ENCODE data around the gene MAX.
A peak's percentile ranks its signal among the peaks of the same experiment; 100 is the strongest.

MAX gene

DNA sequence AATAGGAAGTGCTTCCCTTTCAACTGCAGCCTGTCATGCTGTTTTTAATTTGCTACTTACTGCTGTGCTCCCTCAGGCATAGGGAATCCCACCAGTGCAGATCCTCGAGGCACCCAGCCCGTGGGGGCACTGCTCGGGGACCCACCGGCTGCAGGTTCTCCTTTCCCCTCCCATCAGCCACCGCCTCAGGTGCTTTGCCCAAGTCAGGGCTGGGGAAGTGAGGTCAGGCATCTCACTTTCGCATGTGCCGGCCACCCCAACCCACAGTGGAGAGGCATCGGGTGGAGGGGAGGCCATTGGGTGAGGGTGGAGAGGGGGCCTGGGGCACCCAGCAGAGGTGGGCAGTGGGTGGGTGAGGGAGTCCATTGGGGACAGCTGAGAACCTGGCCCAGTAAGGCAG lies 41.9 kb upstream of the MAX start:
- H2BK15ac ChIP-seq (ENCODE audit: low read length), result no peak overlapping the region
- no peak overlapping the region for H3K4me3 ChIP-seq (ENCODE audit: low read length in 2 of 2)
- H2BK12ac ChIP-seq (ENCODE audit: low read length), result no peak overlapping the region
- no peak overlapping the region for H2BK120ac ChIP-seq (ENCODE audit: low read depth, low read length)
- peak overlapping the region; percentile 15 for H3K18ac ChIP-seq (ENCODE audit: low read length)
- H3K36me3 ChIP-seq (replicated peaks in 1 of 2; ENCODE audit: control insufficient read depth in 2 of 2, insufficient read depth in 2 of 2, low read length in 2 of 2), result no peaks in the 10 kb centered on the region
- no peaks in the 10 kb centered on the region for H3K9me3 ChIP-seq (replicated peaks in 1 of 2; ENCODE audit: control insufficient read depth in 2 of 2, insufficient read depth in 1 of 2, low read depth in 1 of 2, low read length in 2 of 2)
- no peak overlapping the region for H2AFZ ChIP-seq (ENCODE audit: low read length)
- peaks cover 0 to 14% (median 0%) of the 10 kb centered on the region in 3 experiments for H3K27me3 ChIP-seq (ENCODE audit: control insufficient read depth in 3 of 3, insufficient read depth in 3 of 3, low read depth in 1 of 3, low read length in 3 of 3)
- no peak overlapping the region for H2BK5ac ChIP-seq (ENCODE audit: low read length)
- H3K23ac ChIP-seq (ENCODE audit: low read depth, low read length, poor library complexity), result no peak overlapping the region
- no peaks in the 10 kb centered on the region for H3K79me1 ChIP-seq (ENCODE audit: low read depth, low read length)
- H4K91ac ChIP-seq (ENCODE audit: low read depth, low read length, poor library complexity), result no peak overlapping the region
- no peak for DNase-seq (ENCODE audit: low spot score)
- H3K27ac ChIP-seq (replicated peaks; ENCODE audit: low read length), result no peak overlapping the region
- peaks cover 0 to 2% of the 10 kb centered on the region in 2 donors for H3K4me1 ChIP-seq (ENCODE audit: control insufficient read depth in 2 of 2, insufficient read depth in 1 of 2, low read depth in 1 of 2, low read length in 2 of 2)
- H3K14ac ChIP-seq (ENCODE audit: low read length), result peak overlapping the region; percentile 86
- no CpG with 5 or more reads among the region's 8 CpGs for WGBS, 2 donors (ENCODE audit: extremely low coverage in 2 of 2, insufficient read length in 2 of 2, insufficient replicate concordance in 1 of 2)
- H3K4me2 ChIP-seq (ENCODE audit: insufficient read depth, low read length, poor library complexity, severe bottlenecking), result no peak overlapping the region
- no peak overlapping the region for H4K8ac ChIP-seq (ENCODE audit: low read depth, low read length)
- H2AK5ac ChIP-seq (ENCODE audit: low read depth, low read length), result peak overlapping the region; percentile 76
- H3K9ac ChIP-seq (ENCODE audit: low read depth, low read length, poor library complexity), result no peak overlapping the region
- H3K4ac ChIP-seq (ENCODE audit: low read length), result no peak overlapping the region

DNA sequence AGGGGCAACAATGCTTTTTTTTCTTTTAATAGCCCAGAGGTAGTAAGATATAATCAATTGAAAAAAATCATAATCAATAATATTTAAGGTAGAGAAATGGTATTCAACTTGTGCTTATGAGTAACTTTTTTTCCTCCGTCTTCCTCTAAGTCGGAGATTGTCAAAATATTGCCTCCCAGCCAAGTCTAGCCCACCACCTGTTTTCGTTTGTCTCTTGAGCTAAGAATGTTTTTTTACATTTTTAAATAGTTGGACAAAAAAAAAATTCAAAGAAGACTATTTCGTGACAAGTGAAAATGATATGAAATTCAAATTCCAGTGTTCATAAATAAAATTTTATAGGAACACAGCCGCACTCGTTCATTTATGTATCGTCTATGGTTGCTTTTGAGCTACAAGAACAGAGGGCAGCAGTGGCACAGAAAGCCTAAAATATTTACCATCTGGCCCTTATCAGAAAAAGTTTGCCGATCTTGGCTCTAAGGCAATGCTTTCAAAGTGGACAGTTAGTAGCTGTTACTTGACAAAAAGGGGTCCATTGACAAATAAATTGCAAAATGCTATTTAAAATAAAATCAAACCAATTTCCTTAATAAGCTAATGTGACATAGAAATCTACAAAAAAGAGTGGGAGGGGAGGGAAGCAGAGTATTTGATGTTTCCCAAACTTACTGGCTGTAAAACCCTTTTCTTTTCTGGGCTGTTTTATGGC lies 40.8 kb upstream of the MAX start:
- Histone ChIP-seq H3K18ac (ENCODE audit: low read length) (no peak overlapping the region), H2BK5ac (ENCODE audit: low read length) (no peak overlapping the region), H3K27me3 (ENCODE audit: control insufficient read depth in 3 of 3, insufficient read depth in 3 of 3, low read depth in 1 of 3, low read length in 3 of 3) (peaks cover 0 to 14% (median 0%) of the 10 kb centered on the region in 3 experiments), H3K4me2 (ENCODE audit: insufficient read depth, low read length, poor library complexity, severe bottlenecking) (no peak overlapping the region), H2BK120ac (ENCODE audit: low read depth, low read length) (no peak overlapping the region), H4K91ac (ENCODE audit: low read depth, low read length, poor library complexity) (no peak overlapping the region), H3K4me1 (ENCODE audit: control insufficient read depth in 2 of 2, insufficient read depth in 1 of 2, low read depth in 1 of 2, low read length in 2 of 2) (peaks cover 0 to 2% of the 10 kb centered on the region in 2 donors), H3K36me3 (replicated peaks in 1 of 2; ENCODE audit: control insufficient read depth in 2 of 2, insufficient read depth in 2 of 2, low read length in 2 of 2) (no peaks in the 10 kb centered on the region), H3K79me1 (ENCODE audit: low read depth, low read length) (no peaks in the 10 kb centered on the region), H2BK15ac (ENCODE audit: low read length) (no peak overlapping the region), H3K4me3 (ENCODE audit: low read length in 2 of 2) (no peak overlapping the region), H4K8ac (ENCODE audit: low read depth, low read length) (no peak overlapping the region), H3K27ac (replicated peaks; ENCODE audit: low read length) (no peak overlapping the region), H2AFZ (ENCODE audit: low read length) (no peak overlapping the region), H3K9ac (ENCODE audit: low read depth, low read length, poor library complexity) (no peak overlapping the region), H3K23ac (ENCODE audit: low read depth, low read length, poor library complexity) (no peak overlapping the region), H2BK12ac (ENCODE audit: low read length) (no peak overlapping the region), H3K9me3 (replicated peaks in 1 of 2; ENCODE audit: control insufficient read depth in 2 of 2, insufficient read depth in 1 of 2, low read depth in 1 of 2, low read length in 2 of 2) (no peaks in the 10 kb centered on the region), H3K14ac (ENCODE audit: low read length) (no peak overlapping the region), H2AK5ac (ENCODE audit: low read depth, low read length) (no peak overlapping the region), H3K4ac (ENCODE audit: low read length) (no peak overlapping the region)
- no peak for DNase-seq (ENCODE audit: low spot score)
- WGBS, 2 donors (ENCODE audit: extremely low coverage in 2 of 2, insufficient read length in 2 of 2, insufficient replicate concordance in 1 of 2), result no CpG with 5 or more reads among the region's 8 CpGs

DNA sequence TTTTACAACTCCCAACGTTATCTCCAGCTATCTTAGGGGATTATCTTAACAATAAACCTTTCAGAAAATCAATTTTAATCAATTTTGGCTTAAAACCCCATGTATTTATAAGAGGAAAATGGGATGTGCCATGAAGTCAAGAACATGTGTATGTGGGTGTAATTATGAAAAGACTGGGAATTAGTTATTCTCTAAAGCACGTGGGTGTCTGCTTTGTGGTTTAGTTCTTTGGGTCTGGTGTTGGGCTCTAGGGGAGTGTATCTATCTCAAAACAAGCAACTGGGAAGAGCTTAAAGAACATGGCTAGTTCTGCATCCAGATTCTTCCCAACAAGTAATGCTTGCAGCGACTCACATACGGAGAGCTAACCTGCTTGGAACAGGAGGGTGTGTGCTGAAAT lies 40.1 kb upstream of the MAX start:
- Histone ChIP-seq H2BK15ac (ENCODE audit: low read length) (no peak overlapping the region), H3K27me3 (ENCODE audit: control insufficient read depth in 3 of 3, insufficient read depth in 3 of 3, low read depth in 1 of 3, low read length in 3 of 3) (peaks cover 0 to 14% (median 0%) of the 10 kb centered on the region in 3 experiments), H3K4me2 (ENCODE audit: insufficient read depth, low read length, poor library complexity, severe bottlenecking) (no peak overlapping the region), H3K9ac (ENCODE audit: low read depth, low read length, poor library complexity) (no peak overlapping the region), H2BK120ac (ENCODE audit: low read depth, low read length) (no peak overlapping the region), H2AFZ (ENCODE audit: low read length) (no peak overlapping the region), H3K4me3 (ENCODE audit: low read length in 2 of 2) (no peak overlapping the region), H3K27ac (replicated peaks; ENCODE audit: low read length) (no peak overlapping the region), H3K9me3 (replicated peaks in 1 of 2; ENCODE audit: control insufficient read depth in 2 of 2, insufficient read depth in 1 of 2, low read depth in 1 of 2, low read length in 2 of 2) (no peaks in the 10 kb centered on the region), H3K23ac (ENCODE audit: low read depth, low read length, poor library complexity) (no peak overlapping the region), H3K36me3 (replicated peaks in 1 of 2; ENCODE audit: control insufficient read depth in 2 of 2, insufficient read depth in 2 of 2, low read length in 2 of 2) (no peaks in the 10 kb centered on the region), H3K4ac (ENCODE audit: low read length) (no peak overlapping the region), H3K14ac (ENCODE audit: low read length) (no peak overlapping the region), H3K79me1 (ENCODE audit: low read depth, low read length) (no peaks in the 10 kb centered on the region), H3K4me1 (ENCODE audit: control insufficient read depth in 2 of 2, insufficient read depth in 1 of 2, low read depth in 1 of 2, low read length in 2 of 2) (peaks cover 0 to 2% of the 10 kb centered on the region in 2 donors), H2AK5ac (ENCODE audit: low read depth, low read length) (no peak overlapping the region), H2BK5ac (ENCODE audit: low read length) (no peak overlapping the region), H3K18ac (ENCODE audit: low read length) (no peak overlapping the region), H4K91ac (ENCODE audit: low read depth, low read length, poor library complexity) (no peak overlapping the region), H4K8ac (ENCODE audit: low read depth, low read length) (no peak overlapping the region), H2BK12ac (ENCODE audit: low read length) (no peak overlapping the region)
- no CpG with 5 or more reads among the region's 4 CpGs for WGBS, 2 donors (ENCODE audit: extremely low coverage in 2 of 2, insufficient read length in 2 of 2, insufficient replicate concordance in 1 of 2)
- DNase-seq (ENCODE audit: low spot score), result no peak

DNA sequence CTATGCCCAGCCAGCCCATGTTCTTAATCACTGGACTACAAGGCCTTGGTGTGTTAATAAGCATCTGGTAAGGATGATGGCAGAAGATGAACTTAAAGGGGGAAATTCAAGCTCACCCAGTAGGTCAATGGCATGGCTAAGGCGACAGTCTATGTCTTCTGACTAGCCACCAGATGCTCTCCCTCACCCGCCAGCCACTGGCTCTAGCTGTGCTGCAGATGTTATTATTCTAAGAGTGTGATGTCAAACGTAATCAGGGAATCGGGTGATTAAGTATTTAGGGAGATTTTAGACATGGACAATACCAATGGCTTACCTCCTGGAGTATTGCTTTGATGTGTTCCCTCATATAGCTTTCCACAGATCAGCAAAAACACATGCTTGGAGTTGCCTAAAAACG lies 39.2 kb upstream of the MAX start:
- H3K27ac ChIP-seq (replicated peaks; ENCODE audit: low read length), result no peak overlapping the region
- no peak overlapping the region for H2BK12ac ChIP-seq (ENCODE audit: low read length)
- H3K23ac ChIP-seq (ENCODE audit: low read depth, low read length, poor library complexity), result no peak overlapping the region
- H4K8ac ChIP-seq (ENCODE audit: low read depth, low read length), result no peak overlapping the region
- no peak overlapping the region for H2AFZ ChIP-seq (ENCODE audit: low read length)
- peaks cover 0 to 18% (median 0%) of the 10 kb centered on the region in 3 experiments for H3K27me3 ChIP-seq (ENCODE audit: control insufficient read depth in 3 of 3, insufficient read depth in 3 of 3, low read depth in 1 of 3, low read length in 3 of 3)
- no peak overlapping the region for H2BK5ac ChIP-seq (ENCODE audit: low read length)
- H2BK15ac ChIP-seq (ENCODE audit: low read length), result no peak overlapping the region
- H3K9me3 ChIP-seq (replicated peaks in 1 of 2; ENCODE audit: control insufficient read depth in 2 of 2, insufficient read depth in 1 of 2, low read depth in 1 of 2, low read length in 2 of 2), result no peaks in the 10 kb centered on the region
- H3K14ac ChIP-seq (ENCODE audit: low read length), result no peak overlapping the region
- WGBS, 2 donors (ENCODE audit: extremely low coverage in 2 of 2, insufficient read length in 2 of 2, insufficient replicate concordance in 1 of 2), result no CpG with 5 or more reads among the region's 5 CpGs
- H3K36me3 ChIP-seq (replicated peaks in 1 of 2; ENCODE audit: control insufficient read depth in 2 of 2, insufficient read depth in 2 of 2, low read length in 2 of 2), result no peaks in the 10 kb centered on the region
- H3K18ac ChIP-seq (ENCODE audit: low read length), result no peak overlapping the region
- H3K4ac ChIP-seq (ENCODE audit: low read length), result no peak overlapping the region
- H3K4me3 ChIP-seq (ENCODE audit: low read length in 2 of 2), result no peak overlapping the region
- no peaks in the 10 kb centered on the region for H3K79me1 ChIP-seq (ENCODE audit: low read depth, low read length)
- no peak for DNase-seq (ENCODE audit: low spot score)
- peaks cover 0 to 2% of the 10 kb centered on the region in 2 donors for H3K4me1 ChIP-seq (ENCODE audit: control insufficient read depth in 2 of 2, insufficient read depth in 1 of 2, low read depth in 1 of 2, low read length in 2 of 2)
- no peak overlapping the region for H3K4me2 ChIP-seq (ENCODE audit: insufficient read depth, low read length, poor library complexity, severe bottlenecking)
- H4K91ac ChIP-seq (ENCODE audit: low read depth, low read length, poor library complexity), result no peak overlapping the region
- H3K9ac ChIP-seq (ENCODE audit: low read depth, low read length, poor library complexity), result no peak overlapping the region
- H2AK5ac ChIP-seq (ENCODE audit: low read depth, low read length), result no peak overlapping the region
- no peak overlapping the region for H2BK120ac ChIP-seq (ENCODE audit: low read depth, low read length)

All from neuronal stem cell (in vitro differentiated cells).